Ascending aorta (tissue), 2 donors: Measurements from ENCODE around the gene SPEF1. TPM values are rescaled to one million over a fixed set of nuclear protein-coding genes. Genes with fewer than 3 reads are reported as not detected.

Source experiments
- DNase-seq, 2 donors: peaks; one replicate each; pipeline ENCODE4 v3.0.0-alpha.2; 2019; ENCODE audit warnings: low spot score in 2 of 2
- H3K27ac ChIP-seq, 2 donors: fragments of 200-600 bp; sonication (generic); one replicate each; pipeline ENCODE4 v1.5.1; 2016 to 2017; ENCODE audit warnings: mild to moderate bottlenecking in 1 of 2
- H3K27me3 ChIP-seq: fragments of 200-600 bp; sonication (generic); one replicate; pipeline ENCODE4 v1.5.1; 2017
- H3K36me3 ChIP-seq, 2 donors: fragments of 200-600 bp; sonication (generic); one replicate each; pipeline ENCODE4 v1.5.1; 2016
- H3K4me1 ChIP-seq, 2 donors: fragments of 200-600 bp; sonication (generic); one replicate each; pipeline ENCODE4 v1.5.1; 2016 to 2017; ENCODE audit warnings: mild to moderate bottlenecking in 1 of 2
- H3K4me3 ChIP-seq, 2 donors: fragments of 200-600 bp; sonication (generic); one replicate each; pipeline ENCODE4 v1.5.1; 2016 to 2017; ENCODE audit warnings: mild to moderate bottlenecking in 1 of 2
- H3K9me3 ChIP-seq, 2 donors: fragments of 200-600 bp; sonication (generic); one replicate each; pipeline ENCODE4 v1.5.1; 2016
- CTCF ChIP-seq, 3 experiments: fragments of 200-600 bp in 2 of 3; fragments of 450-650 bp in 1 of 3; sonication (generic) in 2 of 3; IDR thresholded peaks; one replicate each; pipeline ENCODE4 v1.5.1; 2016 to 2019; ENCODE audit warnings: antibody characterized with exemption in 3 of 3, mild to moderate bottlenecking in 1 of 3, moderate library complexity in 1 of 3
- intact Hi-C: fragments of 100-400 bp; cut with DNase I; formaldehyde crosslinking; loops from one replicate; pipeline ENCODE4 v1.15.1; 2023
- total RNA-seq: library from RNA; depleted of rRNA; stranded (reverse); fragments of >200 nt; gene quantifications from one replicate; pipeline ENCODE4 v1.1.0, GENCODE V29; 2016

The SPEF1 gene
- total RNA-seq, 1 donor from 2014 or later, result not detected

GRCh38 chr20:3759884-3760283 is 21.4 kb downstream of the SPEF1 start:
- Histone ChIP-seq H3K9me3 (no peaks in the 10 kb centered on the region), H3K4me1 (no peaks in the 10 kb centered on the region), H3K4me3 (no peak overlapping the region), H3K36me3 (no peaks in the 10 kb centered on the region), H3K27me3 (no peaks in the 10 kb centered on the region), H3K27ac (no peak overlapping the region)
- intact Hi-C loops, result no loop called here
- DNase-seq, result no peak
- no peak for TF ChIP-seq CTCF (IDR thresholded peaks at IDR 0.05)

GRCh38 chr20:3759316-3759823 is 21.9 kb downstream of the SPEF1 start:
- TF ChIP-seq CTCF (IDR thresholded peaks at IDR 0.05), result no peak
- intact Hi-C loops, result no loop called here
- H3K4me3 ChIP-seq, result no peak overlapping the region
- DNase-seq, result no peak
- no peaks in the 10 kb centered on the region for H3K36me3 ChIP-seq
- H3K27ac ChIP-seq, result no peak overlapping the region
- no peaks in the 10 kb centered on the region for H3K4me1 ChIP-seq
- no peaks in the 10 kb centered on the region for H3K27me3 ChIP-seq
- no peaks in the 10 kb centered on the region for H3K9me3 ChIP-seq

GRCh38 chr20:3758566-3758965 is 22.7 kb downstream of the SPEF1 start:
- no peak for DNase-seq
- H3K9me3 ChIP-seq, result no peaks in the 10 kb centered on the region
- no peaks in the 10 kb centered on the region for H3K4me1 ChIP-seq
- H3K27me3 ChIP-seq, result no peaks in the 10 kb centered on the region
- H3K27ac ChIP-seq, result no peak overlapping the region
- no peaks in the 10 kb centered on the region for H3K36me3 ChIP-seq
- intact Hi-C loops, result no loop called here
- no peak overlapping the region for H3K4me3 ChIP-seq
- no peak for TF ChIP-seq CTCF (IDR thresholded peaks at IDR 0.05)

- Histone ChIP-seq H3K36me3 (no peaks in the 10 kb centered on the region), H3K9me3 (no peaks in the 10 kb centered on the region), H3K27me3 (no peaks in the 10 kb centered on the region), H3K4me3 (no peak overlapping the region), H3K4me1 (no peaks in the 10 kb centered on the region), H3K27ac (no peak overlapping the region)
- DNase-seq, result no peak
- intact Hi-C loops, result no loop called here
- TF ChIP-seq CTCF (IDR thresholded peaks at IDR 0.05), result no peak
Measured at GRCh38 chr20:3757268-3757667, 24.0 kb downstream of the SPEF1 start.

GRCh38 chr20:3755814-3756480 is 25.3 kb downstream of the SPEF1 start:
- intact Hi-C loops, result no loop called here
- H3K4me1 ChIP-seq, result peaks cover 3 to 5% of the 10 kb centered on the region in 2 donors
- H3K27ac ChIP-seq, result no peak overlapping the region
- H3K36me3 ChIP-seq, result no peaks in the 10 kb centered on the region
- no peak overlapping the region for H3K4me3 ChIP-seq
- H3K9me3 ChIP-seq, result no peaks in the 10 kb centered on the region
- no peak for TF ChIP-seq CTCF (IDR thresholded peaks at IDR 0.05)
- no peaks in the 10 kb centered on the region for H3K27me3 ChIP-seq
- DNase-seq, result no peak
